ENCODE measurements around the gene PRR33.

PRR33 gene

DNA sequence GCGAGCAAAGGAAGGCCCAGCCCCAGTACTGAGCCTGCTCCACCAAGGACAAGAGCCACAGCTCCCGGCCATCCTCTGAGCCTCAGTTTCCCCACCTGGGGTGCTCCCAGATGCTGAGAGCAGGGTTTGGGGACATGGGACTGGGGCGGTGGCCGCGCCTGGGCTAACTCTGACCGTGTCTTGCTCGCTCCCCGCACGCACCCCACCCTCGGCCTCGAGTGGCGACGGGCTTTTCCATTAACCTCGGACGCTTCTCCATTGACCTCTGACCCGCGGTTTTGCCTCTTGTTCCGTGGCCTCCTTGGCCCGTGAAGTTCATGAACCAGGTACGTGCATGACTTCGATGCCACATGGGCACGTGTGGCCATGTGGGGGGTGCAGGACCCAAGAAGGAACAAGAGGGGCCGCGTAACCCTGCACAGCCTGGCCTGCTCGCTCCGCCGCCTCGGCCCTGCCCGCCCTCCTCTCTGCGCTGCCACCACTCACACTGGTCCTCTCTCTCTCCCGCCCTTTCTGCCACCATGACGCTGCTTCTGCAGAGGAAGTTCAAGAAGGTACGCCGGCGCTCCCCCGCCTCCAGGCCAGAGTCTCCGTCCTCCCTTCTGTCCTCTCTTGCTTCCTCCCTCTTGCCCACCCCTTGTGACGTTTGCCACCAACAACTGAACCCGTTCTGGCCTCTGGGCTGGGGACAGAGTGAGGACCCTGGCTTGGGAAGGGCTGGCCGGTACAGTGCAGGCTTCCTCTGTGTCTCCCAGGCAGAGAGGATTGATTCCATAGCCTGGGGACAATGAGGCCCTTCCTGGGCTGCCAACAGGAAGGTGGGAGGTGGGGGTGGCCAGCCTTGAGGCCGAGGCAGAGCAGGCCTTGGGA, 34.7 kb upstream of the PRR33 start:
- TF ChIP-seq CTCF (IDR thresholded peaks at IDR 0.05), result no peak

- TF ChIP-seq CTCF (IDR thresholded peaks at IDR 0.05), result no peak
Observed at GRCh38 chr11:1925373-1926155, 33.9 kb upstream of the PRR33 start.

DNA sequence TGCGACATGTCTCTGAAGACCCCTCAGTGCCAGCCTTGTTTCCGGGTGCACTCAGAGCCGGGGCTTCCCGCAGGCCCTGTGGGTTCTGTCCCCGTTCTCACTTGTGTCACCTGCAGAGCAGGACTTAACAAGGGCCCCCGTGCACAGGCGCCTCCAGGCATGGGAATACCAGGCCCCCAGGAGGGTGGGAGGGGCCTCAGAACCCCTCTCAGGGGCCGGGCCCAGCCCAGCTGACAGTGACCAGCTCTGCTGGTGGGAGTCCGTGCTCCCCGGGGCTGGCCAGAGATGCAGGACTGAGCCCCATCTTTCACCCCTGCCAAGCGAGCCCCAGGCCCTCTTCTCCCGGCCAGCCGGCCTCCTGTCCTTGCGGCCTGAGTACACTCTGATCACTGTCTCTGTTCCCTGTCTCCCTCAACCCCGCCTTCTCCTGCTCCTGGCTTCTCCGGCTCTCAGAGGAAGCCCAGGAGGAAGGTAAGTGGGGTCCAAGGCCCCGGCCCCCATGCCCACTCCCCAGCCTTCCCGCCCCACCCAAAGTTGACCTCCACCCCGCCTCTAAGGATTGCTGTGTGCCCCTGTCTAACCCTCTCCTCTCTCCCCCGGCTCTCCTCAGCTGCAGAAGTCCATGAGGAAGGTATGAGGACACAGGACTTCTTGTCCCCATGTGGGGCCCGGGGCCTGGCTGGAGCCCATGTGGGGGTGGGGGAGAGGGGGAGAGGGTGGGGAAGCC, 33.1 kb upstream of the PRR33 start:
- TF ChIP-seq CTCF (IDR thresholded peaks at IDR 0.05), result no peak

DNA sequence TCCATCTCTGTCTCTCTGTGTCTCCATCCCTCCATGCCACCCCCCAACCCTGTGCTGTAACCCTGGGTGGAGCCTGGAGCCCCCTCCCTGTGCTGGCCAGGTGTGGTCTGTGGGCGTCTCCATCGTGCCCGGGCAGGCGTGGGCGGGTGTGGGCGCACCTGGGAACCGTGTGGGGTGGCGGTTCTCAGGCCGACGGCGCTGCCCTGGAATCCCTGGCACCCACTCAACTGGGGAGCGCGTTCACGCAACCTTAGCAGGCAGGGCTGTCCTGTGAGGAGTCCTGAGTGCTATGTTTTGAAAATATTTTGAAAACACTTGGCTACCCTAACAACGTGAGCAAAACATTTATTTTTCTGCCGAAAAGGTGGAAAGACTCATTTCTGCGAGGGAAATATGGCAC, 32.5 kb upstream of the PRR33 start:
- TF ChIP-seq CTCF (IDR thresholded peaks at IDR 0.05), result no peak

GRCh38 chr11:1923201-1923956, 31.7 kb upstream of the PRR33 start:
- no peak for TF ChIP-seq CTCF (IDR thresholded peaks at IDR 0.05)

DNA sequence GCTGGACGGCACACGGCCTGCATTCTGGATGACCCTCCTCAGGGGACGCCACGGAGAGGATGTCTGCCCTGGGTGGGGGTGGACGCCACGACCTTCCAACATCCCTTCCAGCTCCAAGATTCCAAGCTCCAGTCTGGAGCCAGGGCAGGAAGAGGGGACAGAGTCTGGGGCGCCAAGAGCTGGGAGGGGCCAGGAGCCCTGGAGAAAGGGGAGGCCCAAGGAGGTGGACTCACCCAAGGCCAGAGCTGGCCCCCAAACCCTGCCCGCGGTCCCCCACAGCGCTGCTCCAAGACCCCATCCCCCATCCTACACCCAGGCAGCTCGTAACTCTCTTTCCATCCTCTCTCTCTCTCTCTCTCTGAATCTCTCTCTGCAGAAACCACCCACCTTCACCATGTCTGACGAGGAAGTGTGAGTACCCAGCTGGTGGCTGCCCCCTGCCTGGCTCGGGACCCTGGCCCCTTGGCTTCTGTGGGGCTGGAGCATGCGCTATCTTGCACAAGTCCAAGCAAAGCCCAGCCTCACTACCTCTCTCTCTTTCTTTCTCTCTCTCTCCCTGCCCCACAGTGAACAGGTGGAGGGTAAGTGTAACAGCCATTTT, 30.9 kb upstream of the PRR33 start:
- TF ChIP-seq CTCF (IDR thresholded peaks at IDR 0.05), result no peak

Measured in LNCAP (cell line).